ENCODE measurements around the gene ATG16L1.

GRCh38 chr2:233300401-233300800 lies 48.9 kb downstream of the ATG16L1 start:
- TF ChIP-seq EZH2 (IDR thresholded peaks at IDR 0.05; ENCODE audit: borderline replicate concordance, low read length): no peak
- no peak for TF ChIP-seq CTCF (IDR thresholded peaks at IDR 0.05; ENCODE audit: low read length)

Data from OCI-LY1 (cell line).